ENCODE measurements around the gene KRTAP19-6.

- TF ChIP-seq, protein P1, sequence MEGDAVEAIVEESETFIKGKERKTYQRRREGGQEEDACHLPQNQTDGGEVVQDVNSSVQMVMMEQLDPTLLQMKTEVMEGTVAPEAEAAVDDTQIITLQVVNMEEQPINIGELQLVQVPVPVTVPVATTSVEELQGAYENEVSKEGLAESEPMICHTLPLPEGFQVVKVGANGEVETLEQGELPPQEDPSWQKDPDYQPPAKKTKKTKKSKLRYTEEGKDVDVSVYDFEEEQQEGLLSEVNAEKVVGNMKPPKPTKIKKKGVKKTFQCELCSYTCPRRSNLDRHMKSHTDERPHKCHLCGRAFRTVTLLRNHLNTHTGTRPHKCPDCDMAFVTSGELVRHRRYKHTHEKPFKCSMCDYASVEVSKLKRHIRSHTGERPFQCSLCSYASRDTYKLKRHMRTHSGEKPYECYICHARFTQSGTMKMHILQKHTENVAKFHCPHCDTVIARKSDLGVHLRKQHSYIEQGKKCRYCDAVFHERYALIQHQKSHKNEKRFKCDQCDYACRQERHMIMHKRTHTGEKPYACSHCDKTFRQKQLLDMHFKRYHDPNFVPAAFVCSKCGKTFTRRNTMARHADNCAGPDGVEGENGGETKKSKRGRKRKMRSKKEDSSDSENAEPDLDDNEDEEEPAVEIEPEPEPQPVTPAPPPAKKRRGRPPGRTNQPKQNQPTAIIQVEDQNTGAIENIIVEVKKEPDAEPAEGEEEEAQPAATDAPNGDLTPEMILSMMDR (conservative IDR thresholded peaks at IDR 0.05; ENCODE audit: low read depth, low read length), result no peak
- TF ChIP-seq EZH2 (IDR thresholded peaks at IDR 0.05; ENCODE audit: borderline replicate concordance, low read depth, low read length, poor library complexity, severe bottlenecking), result no peak
Measured at GRCh38 chr21:30563072-30563471, 21.4 kb upstream of the KRTAP19-6 start.

Measured in A673 (cell line).